H1 (cell line): ENCODE data around the gene ITPR3. TPM values are rescaled to one million over a fixed set of nuclear protein-coding genes. Genes with fewer than 3 reads are reported as not detected.

Experiments used
- PHF8 ChIP-seq: fragments of 200-600 bp; sonication (generic); conservative IDR thresholded peaks from 2 replicates; pipeline ENCODE4 v1.7.1; 2012; ENCODE audit warnings: low read depth, mild to moderate bottlenecking, inconsistent platforms, low read length, moderate library complexity
- POLR2AphosphoS5 ChIP-seq: IDR thresholded peaks from 2 replicates; pipeline ENCODE4 v1.6.1; 2011; ENCODE audit warnings: low read depth, low read length
- TAF7 ChIP-seq: optimal IDR thresholded peaks from 2 replicates; pipeline ENCODE3; 2011; ENCODE audit warnings: low read depth, mild to moderate bottlenecking, inconsistent platforms, low read length, moderate library complexity, borderline replicate concordance
- polyA plus RNA-seq, 7 experiments: library from polyadenylated mRNA; depleted of rRNA in 3 of 7; stranded (reverse) in 5 of 7; unstranded in 2 of 7; fragments of >200 nt in 5 of 7; fragments of 200-250 nt in 2 of 7; gene quantifications; 1 replicate in 5 of 7; 2 replicates in 1 of 7; 4 replicates in 1 of 7; pipeline versions ENCODE4 v1.2.1 to v1.2.3, GENCODE V29; 2011 to 2013; ENCODE audit warnings: missing spikeins in 2 of 7, mixed read lengths in 2 of 7
- total RNA-seq: library from RNA; stranded (reverse); fragmentation: NEBNext Ultra II Directional; extraction: Animal tissue kit (Norgen Biotek cat#: 25700); gene quantifications from 2 replicates; pipeline ENCODE4 v1.2.1, GENCODE V29; 2021

ITPR3 gene
- total and polyA plus RNA-seq, 2 of the 8 experiments (the other 6 are each of a cell fraction or from before 2014, with no cell fraction given) = 29.1 to 45.7 TPM

DNA sequence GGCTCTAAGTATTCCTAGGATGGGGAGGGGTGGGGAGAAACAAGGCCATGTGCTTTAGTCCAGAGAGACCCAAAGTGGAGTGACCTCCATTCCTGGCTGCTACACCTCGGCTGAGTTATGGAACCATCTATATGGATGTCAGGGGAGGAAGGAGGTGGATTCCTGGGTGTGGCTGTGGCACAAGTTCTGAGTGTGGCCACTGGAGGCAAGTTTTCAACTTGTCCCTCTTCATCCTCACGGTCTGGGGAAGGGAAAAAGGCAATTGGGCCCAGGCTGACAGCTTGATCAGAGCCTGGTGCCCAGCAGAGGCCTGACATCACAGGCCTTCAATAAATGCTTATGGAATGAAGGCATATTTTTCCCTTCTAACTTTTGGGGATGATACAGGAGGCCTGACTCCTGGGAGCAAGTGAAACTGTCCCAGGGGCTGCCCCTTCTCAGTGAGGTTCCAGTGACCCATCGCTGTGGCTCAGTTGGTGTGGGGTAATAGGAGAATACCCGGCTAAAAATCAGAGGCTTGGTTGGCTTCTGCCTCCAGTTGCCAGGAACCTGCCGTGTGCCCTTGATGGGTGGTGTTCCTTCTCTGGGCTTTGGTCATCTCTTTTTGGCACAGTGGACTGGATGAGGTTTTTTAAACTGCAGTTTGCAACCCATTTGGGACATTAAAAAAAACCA lies 1.8 kb upstream of the ITPR3 start (continued):
- TF ChIP-seq PHF8 = no peak
- TF ChIP-seq TAF7 = no peak
- no peak for TF ChIP-seq POLR2AphosphoS5
